Measurements from ENCODE around the gene ANKRD44.

The ANKRD44 gene

DNA sequence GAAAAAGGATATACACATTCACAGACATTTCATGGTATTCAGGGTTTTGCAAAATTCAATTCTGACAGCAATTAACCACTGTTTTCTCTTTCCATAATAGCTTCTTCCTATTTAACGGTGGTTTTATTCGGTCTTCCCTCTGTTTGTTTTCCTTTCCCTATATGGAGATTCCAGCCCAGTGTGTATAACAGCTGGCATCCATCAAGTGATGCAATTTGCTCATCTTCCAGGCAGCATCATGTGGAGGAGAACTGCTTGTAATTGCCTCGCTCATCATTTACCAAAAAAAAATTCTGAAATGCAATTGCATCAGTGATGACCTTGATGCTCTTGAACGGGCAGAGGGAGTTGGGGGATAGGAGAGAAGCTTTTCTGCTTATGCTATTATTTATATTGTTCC is 218.1 kb downstream of the ANKRD44 start:
- CTCF ChIA-PET = interaction anchor here (1.2 kb wide), 1 partner anchor 286 kb away, joined by 3 read pairs; no protein-coding TSS in a partner anchor
- POLR2A ChIA-PET = no interaction called here
- peak; percentile 86 for DNase-seq (ENCODE audit: low read depth, low spot score)
- TF ChIP-seq, protein P1, sequence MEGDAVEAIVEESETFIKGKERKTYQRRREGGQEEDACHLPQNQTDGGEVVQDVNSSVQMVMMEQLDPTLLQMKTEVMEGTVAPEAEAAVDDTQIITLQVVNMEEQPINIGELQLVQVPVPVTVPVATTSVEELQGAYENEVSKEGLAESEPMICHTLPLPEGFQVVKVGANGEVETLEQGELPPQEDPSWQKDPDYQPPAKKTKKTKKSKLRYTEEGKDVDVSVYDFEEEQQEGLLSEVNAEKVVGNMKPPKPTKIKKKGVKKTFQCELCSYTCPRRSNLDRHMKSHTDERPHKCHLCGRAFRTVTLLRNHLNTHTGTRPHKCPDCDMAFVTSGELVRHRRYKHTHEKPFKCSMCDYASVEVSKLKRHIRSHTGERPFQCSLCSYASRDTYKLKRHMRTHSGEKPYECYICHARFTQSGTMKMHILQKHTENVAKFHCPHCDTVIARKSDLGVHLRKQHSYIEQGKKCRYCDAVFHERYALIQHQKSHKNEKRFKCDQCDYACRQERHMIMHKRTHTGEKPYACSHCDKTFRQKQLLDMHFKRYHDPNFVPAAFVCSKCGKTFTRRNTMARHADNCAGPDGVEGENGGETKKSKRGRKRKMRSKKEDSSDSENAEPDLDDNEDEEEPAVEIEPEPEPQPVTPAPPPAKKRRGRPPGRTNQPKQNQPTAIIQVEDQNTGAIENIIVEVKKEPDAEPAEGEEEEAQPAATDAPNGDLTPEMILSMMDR (IDR thresholded peaks at IDR 0.05; ENCODE audit: insufficient read depth, low read length, missing control alignments) = no peak
- H3K4me3 ChIP-seq (ENCODE audit: low read depth, low read length) = no peak overlapping the region

- ChIA-PET CTCF (interaction anchor here (1.1 to 2.1 kb wide), 2 partner anchors 10 to 22 kb away, joined by 3 to 15 read pairs; no protein-coding TSS in a partner anchor), POLR2A (no interaction called here)
- no peak for DNase-seq (ENCODE audit: low read depth, low spot score)
- no peak overlapping the region for H3K4me3 ChIP-seq (ENCODE audit: low read depth, low read length)
- TF ChIP-seq, protein P1 (IDR thresholded peaks at IDR 0.05; ENCODE audit: insufficient read depth, low read length, missing control alignments) = no peak
Measured at GRCh38 chr2:197090742-197091367, 219.7 kb downstream of the ANKRD44 start.

DNA sequence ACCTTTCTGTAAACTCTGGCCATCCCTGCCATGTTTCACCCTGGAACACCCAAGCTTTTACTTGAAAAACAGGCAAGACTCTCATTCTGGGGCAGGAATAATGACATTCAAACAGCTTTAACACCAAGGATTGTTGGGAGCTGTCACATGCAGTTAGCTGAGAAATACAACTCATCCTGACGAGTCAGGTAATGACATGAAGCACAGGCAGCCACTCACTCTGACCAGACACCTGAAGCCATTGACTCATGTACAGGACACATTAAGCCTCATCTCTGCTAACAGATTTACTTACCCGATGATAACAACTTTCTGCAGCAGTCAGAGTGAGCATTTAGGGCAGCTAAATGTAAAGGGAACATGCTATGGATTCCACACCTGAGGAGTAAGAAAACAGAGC is 220.9 kb downstream of the ANKRD44 start:
- TF ChIP-seq, protein P1 (IDR thresholded peaks at IDR 0.05; ENCODE audit: insufficient read depth, low read length, missing control alignments) = no peak
- no peak for DNase-seq (ENCODE audit: low read depth, low spot score)
- ChIA-PET CTCF (interaction anchor here (0.7 to 2.1 kb wide), 3 partner anchors 14 to 288 kb away, joined by 3 to 15 read pairs (median 4); no protein-coding TSS in a partner anchor), POLR2A (no interaction called here)
- H3K4me3 ChIP-seq (ENCODE audit: low read depth, low read length) = no peak overlapping the region

DNA sequence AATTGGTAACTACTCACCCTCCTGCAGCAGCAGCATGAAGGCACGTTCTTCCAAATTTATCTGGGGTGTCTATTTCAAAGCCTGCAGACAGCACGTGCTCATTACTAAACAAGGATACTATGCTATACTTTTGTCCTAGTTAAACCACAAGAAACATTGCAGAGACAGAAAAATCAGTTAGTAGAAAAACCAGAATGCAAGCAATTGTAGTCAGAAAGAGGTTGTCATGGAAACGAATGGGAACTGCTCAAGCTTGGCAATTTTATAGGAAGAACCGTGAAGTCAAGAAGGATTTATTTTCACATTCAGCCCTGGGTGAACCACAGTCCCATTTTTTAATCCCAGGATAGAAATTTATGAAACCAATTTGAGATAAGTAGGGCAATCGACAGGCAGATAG is 221.9 kb downstream of the ANKRD44 start:
- TF ChIP-seq, protein P1 (IDR thresholded peaks at IDR 0.05; ENCODE audit: insufficient read depth, low read length, missing control alignments) = no peak
- no peak overlapping the region for H3K4me3 ChIP-seq (ENCODE audit: low read depth, low read length)
- no peak for DNase-seq (ENCODE audit: low read depth, low spot score)
- ChIA-PET CTCF (no interaction called here), POLR2A (no interaction called here)

DNA sequence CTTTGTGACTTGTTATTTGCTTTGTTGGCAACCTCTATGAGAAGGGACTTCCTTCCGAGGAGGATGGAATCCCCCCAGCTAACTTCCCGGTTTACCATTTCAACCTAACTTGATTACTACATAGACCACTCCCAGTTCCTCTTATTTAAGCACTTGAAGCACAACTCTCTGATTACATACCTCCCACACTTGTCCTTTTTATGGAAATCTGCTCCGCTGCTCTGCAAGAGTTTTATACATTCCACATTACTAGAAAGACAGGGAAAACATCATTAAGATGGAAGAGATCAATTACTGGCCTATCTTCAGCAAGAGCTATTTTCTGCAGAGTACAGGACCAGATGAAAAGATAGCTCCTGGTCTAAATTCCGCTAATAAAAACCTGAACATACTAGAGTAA is 224.1 kb downstream of the ANKRD44 start:
- ChIA-PET POLR2A (no interaction called here), CTCF (interaction anchor here (1.1 to 2.2 kb wide), 3 partner anchors 11 to 66 kb away, joined by 3 to 6 read pairs (median 4); no protein-coding TSS in a partner anchor)
- no peak for DNase-seq (ENCODE audit: low read depth, low spot score)
- TF ChIP-seq, protein P1 (IDR thresholded peaks at IDR 0.05; ENCODE audit: insufficient read depth, low read length, missing control alignments) = no peak
- no peak overlapping the region for H3K4me3 ChIP-seq (ENCODE audit: low read depth, low read length)

DNA sequence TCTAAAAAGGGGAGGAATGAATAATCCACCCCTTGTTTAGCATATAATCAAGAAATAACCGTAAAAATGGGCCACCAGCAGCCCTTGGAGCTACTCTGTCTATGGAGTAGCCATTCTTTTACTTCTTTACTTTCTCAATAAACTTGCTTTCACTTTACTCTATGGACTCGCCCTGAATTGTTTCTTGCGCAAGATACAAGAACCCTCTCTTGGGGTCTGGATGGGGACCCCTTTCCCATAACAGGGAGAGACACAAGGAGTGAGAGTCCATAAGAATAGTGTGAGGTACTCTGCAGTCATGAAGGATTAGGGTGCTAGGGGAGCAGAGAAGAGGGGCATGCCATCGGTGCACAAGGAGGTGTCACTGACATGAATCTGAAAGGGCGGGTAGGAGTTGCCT is 224.9 kb downstream of the ANKRD44 start:
- CTCF ChIA-PET = interaction anchor here (0.6 to 2.2 kb wide), 2 partner anchors 10 to 105 kb away, joined by 3 to 6 read pairs; no protein-coding TSS in a partner anchor
- no peak overlapping the region for H3K4me3 ChIP-seq (ENCODE audit: low read depth, low read length)
- TF ChIP-seq, protein P1 (IDR thresholded peaks at IDR 0.05; ENCODE audit: insufficient read depth, low read length, missing control alignments) = no peak
- POLR2A ChIA-PET = no interaction called here
- no peak for DNase-seq (ENCODE audit: low read depth, low spot score)

Measured in AG04449 (cell line).